Left lung (tissue), 10 donors: ENCODE results near the gene HDDC3. TPM values are rescaled to one million over a fixed set of nuclear protein-coding genes. Genes with fewer than 3 reads are reported as not detected.

Experiments
- ATAC-seq: fragments of 200-7000 bp; cut with Tn5 transposase; one replicate; pipeline ENCODE4 v1.9.1; 2020; ENCODE audit warnings: moderate library complexity
- DNase-seq, 4 donors: peaks; one replicate each; pipeline ENCODE4 v3.0.0-alpha.2; 2013 to 2020
- H3K27ac ChIP-seq, 2 donors: fragments of 200-600 bp; sonication (generic) in 1 of 2; one replicate each; pipeline versions ENCODE4 v1.5.0 to v1.8.0; 2020 to 2021
- H3K27me3 ChIP-seq, 2 donors: fragments of 200-600 bp; sonication (generic) in 1 of 2; one replicate each; pipeline versions ENCODE4 v1.5.0 to v1.8.0; 2020 to 2021
- H3K36me3 ChIP-seq, 2 donors: fragments of 200-600 bp; sonication (generic) in 1 of 2; one replicate each; pipeline versions ENCODE4 v1.5.0 to v1.8.0; 2020 to 2021
- H3K4me1 ChIP-seq, 2 donors: fragments of 200-600 bp; one replicate each; pipeline ENCODE4 v1.8.0; 2021
- H3K4me3 ChIP-seq, 2 donors: fragments of 200-600 bp; sonication (generic) in 1 of 2; one replicate each; pipeline versions ENCODE4 v1.5.0 to v1.8.0; 2020 to 2021; ENCODE audit warnings: mild to moderate bottlenecking in 1 of 2
- H3K9me3 ChIP-seq, 2 donors: fragments of 200-600 bp; sonication (generic) in 1 of 2; one replicate each; pipeline versions ENCODE4 v1.5.0 to v1.8.0; 2020 to 2021
- intact Hi-C, 2 donors: fragments of 100-400 bp; cut with DNase I; formaldehyde crosslinking; loops; one replicate each; pipeline versions ENCODE4 v1.11.2 to v1.14.2; 2022
- polyA plus RNA-seq, 6 donors: library from polyadenylated mRNA; unstranded; fragments of 120-200 nt; gene quantifications; one replicate each; pipeline ENCODE4 v1.2.1, GENCODE V29; 2013; ENCODE audit not compliant: insufficient read length in 6 of 6
- total RNA-seq, 2 donors: library from RNA; stranded (reverse); fragmentation: NEBNext Ultra II Directional; extraction: Animal tissue kit (Norgen Biotek cat#: 25700); gene quantifications; one replicate each; pipeline ENCODE4 v1.2.1, GENCODE V29; 2021
- TF ChIP-seq, protein P1 (sequence below), 2 donors: fragments of 200-600 bp; sonication (generic) in 1 of 2; IDR thresholded peaks; one replicate each; pipeline versions ENCODE4 v1.5.0 to v1.8.0; 2021; ENCODE audit warnings: antibody characterized with exemption in 2 of 2
- donor health status: DM: no; HTN: yes; CAD: no.
- donor health status: DM: no; HTN: no; CAD: no.

The HDDC3 gene
- total and polyA plus RNA-seq, 8 donors = 10.3 to 15.9 (median 13.2) TPM

DNA sequence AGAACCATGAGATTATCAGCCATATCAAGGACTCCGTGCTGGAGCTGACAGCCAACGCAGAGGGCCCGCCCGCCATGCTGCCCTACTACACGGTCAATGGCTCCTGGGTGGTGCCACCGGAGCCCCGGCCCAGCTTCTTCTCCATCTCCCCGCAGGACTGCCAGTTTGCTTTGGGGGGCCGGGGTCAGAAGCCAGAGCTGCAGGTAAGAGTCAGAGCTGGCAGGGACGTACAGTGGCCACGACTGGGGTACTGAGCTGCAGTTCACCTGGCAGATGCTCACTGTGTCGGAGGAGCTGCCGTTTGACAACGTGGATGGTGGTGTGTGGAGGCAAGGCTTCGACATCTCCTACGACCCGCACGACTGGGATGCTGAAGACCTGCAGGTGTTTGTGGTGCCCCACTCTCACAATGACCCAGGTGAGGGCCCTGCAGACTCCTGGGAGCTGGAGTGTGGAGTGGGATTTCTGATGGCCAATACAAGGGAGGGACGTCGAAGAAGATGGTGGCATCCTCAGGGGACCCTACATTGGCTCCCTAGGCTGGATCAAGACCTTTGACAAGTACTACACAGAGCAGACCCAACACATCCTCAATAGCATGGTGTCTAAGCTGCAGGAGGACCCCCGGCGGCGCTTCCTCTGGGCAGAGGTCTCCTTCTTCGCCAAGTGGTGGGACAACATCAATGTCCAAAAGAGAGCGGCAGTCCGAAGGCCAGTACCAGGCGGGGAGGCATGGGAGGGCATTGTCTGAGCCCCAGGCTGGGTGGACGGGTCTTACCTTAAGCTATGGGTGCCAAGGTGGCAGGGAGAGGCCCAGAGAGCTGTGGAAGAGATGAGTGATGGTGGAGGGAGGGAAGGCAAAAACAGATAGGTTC lies 26.8 kb downstream of the HDDC3 start:
- no peak for DNase-seq
- no peaks in the 10 kb centered on the region for H3K27me3 ChIP-seq
- H3K4me1 ChIP-seq = peaks cover 8 to 20% of the 10 kb centered on the region in 2 donors
- TF ChIP-seq, protein P1, sequence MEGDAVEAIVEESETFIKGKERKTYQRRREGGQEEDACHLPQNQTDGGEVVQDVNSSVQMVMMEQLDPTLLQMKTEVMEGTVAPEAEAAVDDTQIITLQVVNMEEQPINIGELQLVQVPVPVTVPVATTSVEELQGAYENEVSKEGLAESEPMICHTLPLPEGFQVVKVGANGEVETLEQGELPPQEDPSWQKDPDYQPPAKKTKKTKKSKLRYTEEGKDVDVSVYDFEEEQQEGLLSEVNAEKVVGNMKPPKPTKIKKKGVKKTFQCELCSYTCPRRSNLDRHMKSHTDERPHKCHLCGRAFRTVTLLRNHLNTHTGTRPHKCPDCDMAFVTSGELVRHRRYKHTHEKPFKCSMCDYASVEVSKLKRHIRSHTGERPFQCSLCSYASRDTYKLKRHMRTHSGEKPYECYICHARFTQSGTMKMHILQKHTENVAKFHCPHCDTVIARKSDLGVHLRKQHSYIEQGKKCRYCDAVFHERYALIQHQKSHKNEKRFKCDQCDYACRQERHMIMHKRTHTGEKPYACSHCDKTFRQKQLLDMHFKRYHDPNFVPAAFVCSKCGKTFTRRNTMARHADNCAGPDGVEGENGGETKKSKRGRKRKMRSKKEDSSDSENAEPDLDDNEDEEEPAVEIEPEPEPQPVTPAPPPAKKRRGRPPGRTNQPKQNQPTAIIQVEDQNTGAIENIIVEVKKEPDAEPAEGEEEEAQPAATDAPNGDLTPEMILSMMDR (IDR thresholded peaks at IDR 0.05) = no peak
- intact Hi-C loops = no loop called here
- peaks cover 0 to 59% of the 10 kb centered on the region in 2 donors for H3K36me3 ChIP-seq
- H3K9me3 ChIP-seq = no peaks in the 10 kb centered on the region
- ATAC-seq = no peak
- H3K4me3 ChIP-seq = no peak overlapping the region
- no peak overlapping the region for H3K27ac ChIP-seq

- ATAC-seq (no peak), DNase-seq (no peak)
- Histone ChIP-seq H3K27ac (no peak overlapping the region), H3K36me3 (peaks cover 0 to 51% of the 10 kb centered on the region in 2 donors), H3K27me3 (no peaks in the 10 kb centered on the region), H3K9me3 (no peaks in the 10 kb centered on the region), H3K4me1 (peaks cover 8 to 20% of the 10 kb centered on the region in 2 donors), H3K4me3 (no peak overlapping the region)
- intact Hi-C loops = no loop called here
- TF ChIP-seq, protein P1 (IDR thresholded peaks at IDR 0.05) = no peak
These were observed 27.6 kb downstream of the HDDC3 start for GRCh38 chr15:90904746-90905145.

DNA sequence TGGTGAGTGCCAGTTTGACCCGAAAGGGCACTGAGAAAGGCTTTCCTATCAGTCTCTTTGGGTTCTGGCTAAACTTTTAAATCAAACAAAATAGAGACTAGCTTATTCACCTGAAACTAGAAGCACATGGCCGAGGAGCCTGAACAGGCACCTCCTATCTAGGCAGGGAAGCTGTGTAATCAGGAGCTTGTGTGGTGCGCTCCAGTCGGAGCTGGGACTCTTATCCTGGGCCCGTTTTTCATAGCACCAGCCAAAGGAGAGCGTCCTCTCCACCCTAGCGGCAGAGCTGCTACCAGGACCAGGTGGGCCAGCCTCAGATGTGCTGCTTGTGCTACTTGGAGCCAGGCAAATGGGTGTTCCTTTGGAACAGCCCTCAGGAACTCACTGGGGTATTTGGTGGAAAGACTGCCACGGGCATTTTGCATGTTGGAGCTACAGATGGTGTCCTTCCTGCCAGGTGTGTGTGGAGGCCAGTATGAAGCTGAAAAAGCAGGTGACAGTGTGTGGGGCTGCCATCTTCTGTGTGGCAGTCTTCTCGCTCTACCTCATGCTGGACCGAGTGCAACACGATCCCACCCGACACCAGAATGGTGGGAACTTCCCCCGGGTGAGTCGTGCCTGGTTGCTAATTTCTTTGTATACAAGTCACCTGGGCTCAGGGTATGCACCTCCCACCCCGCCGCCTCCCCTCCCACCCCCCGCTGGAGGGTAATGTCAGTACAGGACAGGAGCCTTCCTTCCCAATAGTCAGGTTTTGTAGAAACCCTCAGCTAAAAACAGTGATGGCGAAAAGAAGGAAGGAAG lies 28.4 kb downstream of the HDDC3 start:
- peak in 1 of 4 donors; percentile 16 for DNase-seq
- H3K27me3 ChIP-seq = no peaks in the 10 kb centered on the region
- peak; percentile 38 for ATAC-seq
- intact Hi-C loops = no loop called here
- H3K4me3 ChIP-seq = peak overlapping the region; percentile 80 to 82
- H3K36me3 ChIP-seq = peaks cover 0 to 43% of the 10 kb centered on the region in 2 donors
- TF ChIP-seq, protein P1 (IDR thresholded peaks at IDR 0.05) = no peak
- no peaks in the 10 kb centered on the region for H3K9me3 ChIP-seq
- H3K4me1 ChIP-seq = peaks cover 8 to 20% of the 10 kb centered on the region in 2 donors
- H3K27ac ChIP-seq = peak overlapping the region; percentile 92 to 95

- intact Hi-C loops = no loop called here
- Histone ChIP-seq H3K4me3 (peak within 1 kb of the TSS; percentile 80 to 82), H3K9me3 (no peaks in the 10 kb centered on the region), H3K27me3 (no peaks in the 10 kb centered on the region), H3K4me1 (peaks cover 8 to 20% of the 10 kb centered on the region in 2 donors), H3K36me3 (peaks cover 0 to 34% of the 10 kb centered on the region in 2 donors), H3K27ac (peak within 1 kb of the TSS; percentile 93 to 95)
- ATAC-seq = peak; percentile 70
- TF ChIP-seq, protein P1 (IDR thresholded peaks at IDR 0.05) = no peak
- peak; percentile 45 to 95 (median 62) for DNase-seq
These were observed 29.3 kb downstream of the HDDC3 start, which contains the start of gene MAN2A2 for GRCh38 chr15:90902840-90903732. Gene MAN2A2 (plus strand): TSS chr15:90903302. CDS start chr15:90904208, 906 bp downstream.
